ENCODE results near the gene SCG5. TPM values are rescaled to one million over a fixed set of nuclear protein-coding genes. Genes with fewer than 3 reads are reported as not detected.

Gene SCG5
- total RNA-seq, 1 donor from 2014 or later, result 18.4 TPM

DNA sequence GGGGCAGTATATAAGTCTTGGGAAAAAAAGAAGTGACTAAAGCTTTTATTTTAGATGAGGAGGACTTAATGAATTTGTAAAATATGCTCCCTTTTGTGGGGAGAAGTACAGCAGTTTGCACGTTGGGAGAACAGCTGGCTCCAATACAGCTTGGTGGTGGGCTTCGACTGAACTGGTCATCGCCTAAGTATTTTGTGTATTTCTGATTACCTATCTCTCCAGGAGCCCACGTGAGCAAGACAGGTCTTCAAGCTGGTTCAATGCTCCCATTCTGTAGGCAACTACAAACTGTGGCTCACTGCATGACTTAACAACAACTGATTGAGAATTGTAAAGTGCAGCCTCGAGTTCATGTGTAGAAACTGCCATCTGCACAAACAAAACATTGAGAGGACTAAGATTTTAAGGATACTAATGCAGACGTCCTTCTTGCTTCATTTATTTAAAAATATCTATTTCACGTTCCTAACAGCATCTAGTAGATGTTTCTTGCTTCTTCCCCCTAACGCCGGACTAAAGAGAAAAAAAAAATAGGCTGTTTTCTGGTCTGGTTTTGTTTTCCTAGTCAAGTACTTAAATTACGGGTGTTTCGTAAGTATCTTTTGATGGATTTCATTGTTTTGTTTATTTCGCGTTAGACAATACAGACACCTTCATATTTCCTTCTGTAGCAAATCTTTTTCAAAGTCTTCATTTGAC lies 74.9 kb downstream of the SCG5 start:
- H3K4me3 ChIP-seq (ENCODE audit: low read depth, low read length), result no peak overlapping the region
- TF ChIP-seq, protein P1, sequence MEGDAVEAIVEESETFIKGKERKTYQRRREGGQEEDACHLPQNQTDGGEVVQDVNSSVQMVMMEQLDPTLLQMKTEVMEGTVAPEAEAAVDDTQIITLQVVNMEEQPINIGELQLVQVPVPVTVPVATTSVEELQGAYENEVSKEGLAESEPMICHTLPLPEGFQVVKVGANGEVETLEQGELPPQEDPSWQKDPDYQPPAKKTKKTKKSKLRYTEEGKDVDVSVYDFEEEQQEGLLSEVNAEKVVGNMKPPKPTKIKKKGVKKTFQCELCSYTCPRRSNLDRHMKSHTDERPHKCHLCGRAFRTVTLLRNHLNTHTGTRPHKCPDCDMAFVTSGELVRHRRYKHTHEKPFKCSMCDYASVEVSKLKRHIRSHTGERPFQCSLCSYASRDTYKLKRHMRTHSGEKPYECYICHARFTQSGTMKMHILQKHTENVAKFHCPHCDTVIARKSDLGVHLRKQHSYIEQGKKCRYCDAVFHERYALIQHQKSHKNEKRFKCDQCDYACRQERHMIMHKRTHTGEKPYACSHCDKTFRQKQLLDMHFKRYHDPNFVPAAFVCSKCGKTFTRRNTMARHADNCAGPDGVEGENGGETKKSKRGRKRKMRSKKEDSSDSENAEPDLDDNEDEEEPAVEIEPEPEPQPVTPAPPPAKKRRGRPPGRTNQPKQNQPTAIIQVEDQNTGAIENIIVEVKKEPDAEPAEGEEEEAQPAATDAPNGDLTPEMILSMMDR (conservative IDR thresholded peaks at IDR 0.05; ENCODE audit: low read depth, low read length), result no peak

DNA sequence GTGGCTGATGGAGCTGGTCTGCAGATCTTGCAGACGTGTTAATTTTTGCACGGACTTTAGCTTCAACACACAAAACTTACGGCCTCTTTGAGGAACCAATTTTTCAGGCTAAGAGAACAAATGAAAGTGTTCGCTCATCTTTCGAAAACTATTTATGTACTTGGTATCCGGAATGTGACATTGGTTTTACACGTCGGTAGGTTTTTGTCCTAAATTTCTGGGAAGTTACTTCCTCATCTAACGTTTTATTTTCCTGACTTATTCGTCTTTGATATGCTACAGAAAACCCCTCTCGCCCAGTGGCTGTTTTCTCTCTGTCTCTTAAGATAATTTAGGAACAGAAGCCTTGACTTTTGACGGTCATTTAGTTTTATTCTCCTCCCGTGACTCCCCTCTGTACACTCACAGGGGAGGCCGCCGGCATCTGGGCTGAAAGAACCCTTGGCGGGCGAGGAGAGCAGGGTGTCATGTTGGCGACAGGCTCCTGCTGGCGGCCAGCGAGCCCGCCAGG lies 75.5 kb downstream of the SCG5 start:
- TF ChIP-seq, protein P1 (conservative IDR thresholded peaks at IDR 0.05; ENCODE audit: low read depth, low read length), result no peak
- DNase-seq (ENCODE audit: low read depth), result no peak
- H3K4me3 ChIP-seq (ENCODE audit: low read depth, low read length), result peak overlapping the region; percentile 53

More for the DNA sequence above, 74.9 kb downstream of the SCG5 start:
- DNase-seq (ENCODE audit: low read depth), result no peak

DNA sequence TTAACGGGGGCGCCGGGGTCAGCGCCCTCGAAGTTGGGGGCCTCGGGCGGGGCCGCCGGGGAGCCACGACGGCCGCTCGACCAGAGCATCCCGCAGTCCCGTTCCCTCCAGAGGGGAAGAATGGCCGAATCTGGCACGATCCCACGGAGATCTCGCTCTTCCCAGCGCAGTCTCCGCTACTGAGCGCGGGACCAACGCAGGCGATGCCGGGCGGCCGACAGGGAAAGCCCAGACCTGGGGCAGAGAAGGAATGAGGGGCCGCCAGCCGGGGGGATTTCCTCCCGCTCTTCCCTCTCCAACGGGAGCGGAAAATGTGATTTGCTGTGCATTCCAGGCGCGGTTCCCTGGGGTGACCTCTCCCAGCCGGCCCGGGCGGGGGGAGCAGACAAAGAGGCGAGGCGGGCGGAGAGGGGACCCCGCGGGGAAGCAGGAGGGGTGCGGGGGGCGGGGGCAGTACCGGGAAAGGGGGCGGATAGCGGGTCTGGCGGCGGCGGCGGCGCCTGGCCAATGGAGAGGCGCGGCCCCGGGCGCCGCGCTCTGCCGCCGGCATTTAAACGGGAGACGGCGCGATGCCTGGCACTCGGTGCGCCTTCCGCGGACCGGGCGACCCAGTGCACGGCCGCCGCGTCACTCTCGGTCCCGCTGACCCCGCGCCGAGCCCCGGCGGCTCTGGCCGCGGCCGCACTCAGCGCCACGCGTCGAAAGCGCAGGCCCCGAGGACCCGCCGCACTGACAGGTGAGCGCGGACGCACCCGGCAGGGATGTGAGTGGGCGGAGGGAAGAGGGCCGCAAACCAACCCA lies 76.1 kb downstream of the SCG5 start, which contains the start of gene GREM1:
TSS of gene GREM1 (plus strand) at position 579 of the 801 bp plus-strand sequence. CDS start 12,687 bp downstream, outside the sequence.
- TF ChIP-seq, protein P1 (conservative IDR thresholded peaks at IDR 0.05; ENCODE audit: low read depth, low read length), result no peak
- H3K4me3 ChIP-seq (ENCODE audit: low read depth, low read length), result peak within 1 kb of the TSS; percentile 53
- DNase-seq (ENCODE audit: low read depth), result no peak

DNA sequence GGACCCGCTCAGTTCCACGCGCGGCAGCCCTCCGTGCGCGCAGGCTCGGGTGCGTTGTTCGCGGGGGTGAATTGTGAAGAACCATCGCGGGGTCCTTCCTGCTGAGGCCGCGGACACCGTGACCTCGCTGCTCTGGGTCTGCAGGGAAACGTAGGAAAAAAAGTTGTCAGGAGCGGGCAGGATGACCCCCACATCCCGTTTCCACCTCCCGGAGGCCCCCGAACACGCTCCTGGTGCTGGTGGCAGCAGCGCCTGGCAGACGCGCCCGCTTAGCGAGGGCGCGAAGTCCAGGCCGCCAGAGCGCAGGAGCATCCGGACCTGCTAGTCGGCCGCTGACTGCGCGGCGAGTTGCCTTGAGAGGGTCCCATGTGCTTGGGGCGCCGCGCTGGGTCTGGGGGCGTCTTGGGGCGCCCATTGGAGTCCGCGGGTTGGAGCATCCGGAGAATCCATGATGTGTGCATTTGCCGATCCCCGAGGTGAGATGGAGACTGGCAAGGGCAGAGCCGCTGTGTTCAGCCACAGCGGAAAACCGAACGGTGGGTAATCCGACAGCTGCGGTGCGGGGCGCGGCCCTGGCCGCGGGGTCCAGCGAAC lies 76.8 kb downstream of the SCG5 start:
- TF ChIP-seq, protein P1 (conservative IDR thresholded peaks at IDR 0.05; ENCODE audit: low read depth, low read length), result no peak
- H3K4me3 ChIP-seq (ENCODE audit: low read depth, low read length), result peak overlapping the region; percentile 53
- no peak for DNase-seq (ENCODE audit: low read depth)

DNA sequence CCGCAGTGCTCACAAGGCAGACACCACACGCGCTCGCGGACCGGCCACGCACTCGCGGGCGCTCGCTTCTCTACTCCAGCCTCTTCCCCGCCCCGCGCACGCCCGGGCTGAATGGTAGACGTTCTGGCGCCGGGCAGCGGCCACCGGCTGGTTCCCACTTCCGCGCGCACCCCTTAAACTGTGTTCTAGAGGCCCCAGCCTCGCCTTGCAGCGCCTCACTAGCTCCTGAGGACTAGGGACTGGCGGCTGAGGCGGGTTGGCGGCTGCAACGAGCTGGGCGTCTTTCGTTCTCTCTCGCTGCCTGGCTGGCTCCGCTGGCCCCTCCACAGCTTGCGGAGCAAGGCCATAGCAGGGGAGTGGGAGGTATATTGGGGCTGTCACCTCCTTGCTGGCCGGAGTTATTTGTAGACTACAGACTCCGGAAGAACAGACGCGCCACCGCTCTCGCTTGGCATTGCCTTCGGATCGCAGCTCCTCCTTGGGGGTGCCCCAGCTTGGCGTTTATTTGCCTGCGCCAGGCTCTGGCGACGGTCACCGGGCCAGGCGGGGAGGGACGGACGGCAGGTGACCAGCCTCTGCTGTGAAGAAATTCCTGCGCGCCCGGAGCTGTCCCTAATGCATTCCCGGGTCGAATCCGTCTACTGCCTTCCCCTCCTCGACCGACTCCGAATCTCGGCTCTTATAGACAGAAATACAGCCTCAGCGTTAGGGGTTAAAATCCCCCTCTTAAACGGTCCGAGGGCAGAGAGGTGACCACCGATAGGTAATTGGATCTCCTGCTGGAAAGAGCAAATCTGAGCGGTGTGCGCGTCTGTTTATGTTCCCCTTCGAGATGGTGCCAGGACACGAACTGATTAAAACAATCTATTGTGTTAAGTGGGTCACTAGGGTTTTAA lies 77.6 kb downstream of the SCG5 start:
- peak overlapping the region; percentile 53 for H3K4me3 ChIP-seq (ENCODE audit: low read depth, low read length)
- TF ChIP-seq, protein P1 (conservative IDR thresholded peaks at IDR 0.05; ENCODE audit: low read depth, low read length), result no peak
- no peak for DNase-seq (ENCODE audit: low read depth)

DNA sequence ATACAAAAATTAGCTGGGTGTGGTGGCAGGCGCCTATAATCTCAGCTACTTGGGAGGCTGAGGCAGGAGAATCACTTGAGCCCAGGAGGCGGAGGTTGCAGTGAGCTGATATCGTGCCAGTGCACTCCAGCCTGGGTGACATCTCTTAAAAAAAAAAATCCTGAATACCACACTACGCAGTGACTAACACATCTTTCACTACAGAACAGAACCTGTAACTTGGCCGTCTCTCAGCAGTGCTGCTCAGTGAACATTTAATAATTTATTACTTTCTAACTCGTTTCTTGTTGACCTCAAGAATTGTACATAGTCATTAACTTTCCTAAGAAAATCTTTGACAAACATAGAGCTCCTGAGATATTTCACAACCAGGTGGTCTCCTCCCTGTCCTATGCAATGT lies 80.1 kb downstream of the SCG5 start:
- TF ChIP-seq, protein P1 (conservative IDR thresholded peaks at IDR 0.05; ENCODE audit: low read depth, low read length), result no peak
- H3K4me3 ChIP-seq (ENCODE audit: low read depth, low read length), result no peak overlapping the region
- no peak for DNase-seq (ENCODE audit: low read depth)

Data from epithelial cell of proximal tubule (primary cell).